A549 (cell line): ENCODE data around the gene LYPD3.

ENCODE experiments used
- CTCF ChIP-seq: fragments of >200 bp; sonication (Bioruptor Twin); formaldehyde crosslinking; IDR thresholded peaks from 3 replicates; pipeline ENCODE4 v1.5.1; 2016
- EP300 ChIP-seq, 2 experiments: fragments of >200 bp; sonication (Bioruptor Twin); formaldehyde crosslinking; IDR thresholded peaks; 2 replicates in 1 of 2; 3 replicates in 1 of 2; pipeline ENCODE4 v1.6.1; 2016 to 2017
- ESRRA ChIP-seq: fragments of 150-350 bp; IDR thresholded peaks from 2 replicates; pipeline ENCODE4 v1.6.1; 2014; ENCODE audit warnings: mild to moderate bottlenecking, low read length, borderline replicate concordance
- KDM1A ChIP-seq: fragments of 200-600 bp; sonication (generic); IDR thresholded peaks from 2 replicates; pipeline ENCODE4 v1.6.1; 2016; ENCODE audit warnings: low read depth, mild to moderate bottlenecking
- KDM5A ChIP-seq: fragments of 200-600 bp; sonication (generic); IDR thresholded peaks from 2 replicates; pipeline ENCODE4 v1.6.1; 2016; ENCODE audit warnings: antibody characterized with exemption, mild to moderate bottlenecking
- POLR2A ChIP-seq: IDR thresholded peaks from 2 replicates; pipeline ENCODE4 v1.6.1; 2012; ENCODE audit warnings: mild to moderate bottlenecking, low read length
- RAD21 ChIP-seq, 2 experiments: fragments of >200 bp in 1 of 2; sonication (Bioruptor Twin) in 1 of 2; formaldehyde crosslinking in 1 of 2; IDR thresholded peaks in 1 of 2; conservative IDR thresholded peaks in 1 of 2; 2 replicates in 1 of 2; 3 replicates in 1 of 2; pipeline ENCODE4 v1.6.1; 2012 to 2018; ENCODE audit warnings: inconsistent platforms in 1 of 2
- RFX5 ChIP-seq: fragments of 450-650 bp; IDR thresholded peaks from 2 replicates; pipeline ENCODE4 v1.7.1; 2014; ENCODE audit warnings: antibody characterized with exemption, mild to moderate bottlenecking, moderate library complexity
- SMC3 ChIP-seq: fragments of >200 bp; sonication (Bioruptor Twin); formaldehyde crosslinking; IDR thresholded peaks from 3 replicates; pipeline ENCODE4 v1.6.1; 2018; ENCODE audit warnings: inconsistent platforms
- ZFP36 ChIP-seq: fragments of 450-650 bp; IDR thresholded peaks from 2 replicates; pipeline ENCODE4 v1.6.1; 2014; ENCODE audit warnings: borderline replicate concordance; ENCODE audit not compliant: partially characterized antibody
- TF ChIP-seq, protein P1 (sequence below): IDR thresholded peaks from 2 replicates; pipeline ENCODE4 v1.6.1; 2012
- TF ChIP-seq, protein P2 (sequence below): IDR thresholded peaks from 2 replicates; pipeline ENCODE4 v1.6.1; 2012

DNA sequence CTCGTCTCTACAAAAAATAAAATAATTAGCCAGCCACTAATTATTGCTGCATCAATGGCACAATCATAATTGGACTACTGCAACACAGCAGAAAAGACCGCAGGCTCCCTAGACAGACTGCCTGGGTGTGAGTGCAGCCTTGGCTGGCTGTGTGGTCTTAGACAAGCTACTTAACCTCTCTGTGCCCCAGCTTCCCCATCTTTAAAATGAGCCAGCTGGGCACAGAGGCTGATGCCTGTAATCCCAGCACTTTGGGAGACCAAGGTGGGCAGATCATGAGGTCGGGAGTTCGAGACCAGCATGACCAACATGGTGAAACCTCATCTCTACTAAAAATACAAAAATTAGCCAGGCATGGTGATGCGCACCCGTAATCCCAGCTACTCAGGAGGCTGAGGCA, 31.7 kb downstream of the LYPD3 start:
- no peak for TF ChIP-seq CTCF
- TF ChIP-seq KDM5A: no peak
- TF ChIP-seq, protein P1, sequence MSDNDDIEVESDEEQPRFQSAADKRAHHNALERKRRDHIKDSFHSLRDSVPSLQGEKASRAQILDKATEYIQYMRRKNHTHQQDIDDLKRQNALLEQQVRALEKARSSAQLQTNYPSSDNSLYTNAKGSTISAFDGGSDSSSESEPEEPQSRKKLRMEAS: no peak
- no peak for TF ChIP-seq EP300 (IDR thresholded peaks at IDR 0.05)
- no peak for TF ChIP-seq SMC3
- TF ChIP-seq KDM1A: no peak
- TF ChIP-seq, protein P2, sequence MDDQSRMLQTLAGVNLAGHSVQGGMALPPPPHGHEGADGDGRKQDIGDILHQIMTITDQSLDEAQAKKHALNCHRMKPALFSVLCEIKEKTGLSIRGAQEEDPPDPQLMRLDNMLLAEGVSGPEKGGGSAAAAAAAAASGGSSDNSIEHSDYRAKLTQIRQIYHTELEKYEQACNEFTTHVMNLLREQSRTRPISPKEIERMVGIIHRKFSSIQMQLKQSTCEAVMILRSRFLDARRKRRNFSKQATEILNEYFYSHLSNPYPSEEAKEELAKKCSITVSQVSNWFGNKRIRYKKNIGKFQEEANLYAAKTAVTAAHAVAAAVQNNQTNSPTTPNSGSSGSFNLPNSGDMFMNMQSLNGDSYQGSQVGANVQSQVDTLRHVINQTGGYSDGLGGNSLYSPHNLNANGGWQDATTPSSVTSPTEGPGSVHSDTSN: no peak
- TF ChIP-seq RFX5: no peak
- no peak for TF ChIP-seq POLR2A
- TF ChIP-seq ZFP36: no peak
- no peak for TF ChIP-seq ESRRA
- TF ChIP-seq RAD21 (conservative IDR thresholded peaks at IDR 0.05 in 1 of 2, IDR thresholded peaks at IDR 0.05 in 1 of 2): no peak
